HFFc6 (cell line): ENCODE results near the gene PTPRD. TPM values are rescaled to one million over a fixed set of nuclear protein-coding genes. Genes with fewer than 3 reads are reported as not detected.

Experiments
- DNase-seq: peaks from one replicate; pipeline ENCODE4 v3.0.0-alpha.2; 2018
- H3K27ac Mint-ChIP-seq: 2 replicates; pipeline ENCODE4 v1.8.0; 2020; ENCODE audit warnings: mild to moderate bottlenecking, mixed read lengths
- H3K27me3 Mint-ChIP-seq: 2 replicates; pipeline ENCODE4 v1.8.0; 2021; ENCODE audit warnings: mild to moderate bottlenecking, moderate library complexity, mixed read lengths; ENCODE audit not compliant: insufficient read depth
- H3K36me3 Mint-ChIP-seq: 2 replicates; pipeline ENCODE4 v1.8.0; 2021; ENCODE audit warnings: low read depth, mixed read lengths
- H3K4me1 Mint-ChIP-seq: 2 replicates; pipeline ENCODE4 v1.8.0; 2020; ENCODE audit warnings: low read depth, mixed read lengths
- H3K4me3 Mint-ChIP-seq: 2 replicates; pipeline ENCODE4 v1.8.0; 2020; ENCODE audit warnings: mild to moderate bottlenecking, moderate library complexity, mixed read lengths
- H3K9me3 Mint-ChIP-seq: 2 replicates; pipeline ENCODE4 v1.8.0; 2020; ENCODE audit warnings: mild to moderate bottlenecking, mixed read lengths
- CTCF ChIP-seq: fragments of 200-600 bp; sonication (generic); IDR thresholded peaks from 2 replicates; pipeline ENCODE4 v1.5.0; 2021; ENCODE audit warnings: antibody characterized with exemption, mild to moderate bottlenecking
- total RNA-seq, 6 experiments: library from RNA; stranded (reverse); fragmentation: NEBNext Ultra II Directional; extraction: Animal tissue kit (Norgen Biotek cat#: 25700); gene quantifications; 2 replicates in 1 of 6; 3 replicates in 5 of 6; pipeline ENCODE4 v1.2.3, GENCODE V29; 2021

PTPRD gene
- total RNA-seq, 6 experiments from 2014 or later: not detected

GRCh38 chr9:9961487-9961886 lies 651.3 kb downstream of the PTPRD start:
- H3K27ac Mint-ChIP-seq: no peak overlapping the region
- DNase-seq: no peak
- peaks cover 19% of the 10 kb centered on the region for H3K9me3 Mint-ChIP-seq
- no peak overlapping the region for H3K4me3 Mint-ChIP-seq
- H3K36me3 Mint-ChIP-seq: no peaks in the 10 kb centered on the region
- TF ChIP-seq CTCF: no peak
- H3K4me1 Mint-ChIP-seq: no peaks in the 10 kb centered on the region
- no peaks in the 10 kb centered on the region for H3K27me3 Mint-ChIP-seq

- Mint-ChIP-seq H3K27me3 (no peaks in the 10 kb centered on the region), H3K9me3 (no peaks in the 10 kb centered on the region; the same call in none of the 2 replicates), H3K36me3 (no peaks in the 10 kb centered on the region), H3K4me1 (no peaks in the 10 kb centered on the region; the same call in 1 of the 2 replicates), H3K27ac (no peak overlapping the region), H3K4me3 (no peak overlapping the region)
- DNase-seq: no peak
- no peak for TF ChIP-seq CTCF
Observed at GRCh38 chr9:9951556-9952160, 661.1 kb downstream of the PTPRD start.

- no peak for TF ChIP-seq CTCF
- no peaks in the 10 kb centered on the region for H3K27me3 Mint-ChIP-seq
- H3K27ac Mint-ChIP-seq: no peak overlapping the region
- no peaks in the 10 kb centered on the region; the same call in 1 of the 2 replicates for H3K4me1 Mint-ChIP-seq
- peak; percentile 7 for DNase-seq
- H3K9me3 Mint-ChIP-seq: no peaks in the 10 kb centered on the region; the same call in none of the 2 replicates
- no peak overlapping the region for H3K4me3 Mint-ChIP-seq
- H3K36me3 Mint-ChIP-seq: no peaks in the 10 kb centered on the region
Observed at GRCh38 chr9:9950813-9951212, 662.0 kb downstream of the PTPRD start.

GRCh38 chr9:9949978-9950377 lies 662.8 kb downstream of the PTPRD start:
- Mint-ChIP-seq H3K27me3 (no peaks in the 10 kb centered on the region), H3K27ac (peak overlapping the region; percentile 8; the same call in 1 of the 2 replicates), H3K9me3 (no peaks in the 10 kb centered on the region; the same call in none of the 2 replicates), H3K4me1 (no peaks in the 10 kb centered on the region; the same call in 1 of the 2 replicates), H3K36me3 (no peaks in the 10 kb centered on the region), H3K4me3 (no peak overlapping the region)
- DNase-seq: no peak
- TF ChIP-seq CTCF: no peak

GRCh38 chr9:9949368-9949767 lies 663.4 kb downstream of the PTPRD start:
- TF ChIP-seq CTCF: no peak
- Mint-ChIP-seq H3K9me3 (no peaks in the 10 kb centered on the region; the same call in none of the 2 replicates), H3K36me3 (no peaks in the 10 kb centered on the region), H3K27me3 (no peaks in the 10 kb centered on the region), H3K4me3 (no peak overlapping the region), H3K4me1 (no peaks in the 10 kb centered on the region; the same call in 1 of the 2 replicates), H3K27ac (no peak overlapping the region; the same call in 1 of the 2 replicates)
- DNase-seq: no peak
